Transverse colon (tissue), 4 donors: ENCODE data around the gene NRARP. TPM values are rescaled to one million over a fixed set of nuclear protein-coding genes. Genes with fewer than 3 reads are reported as not detected.

Experiments used
- DNase-seq: peaks from one replicate; pipeline ENCODE4 v3.0.0-alpha.2; 2019
- H3K27ac ChIP-seq, 4 donors: fragments of 200-600 bp; sonication (generic); 2 replicates each; pipeline ENCODE4 v1.5.1; 2016 to 2018; ENCODE audit warnings: inconsistent platforms in 4 of 4
- H3K27me3 ChIP-seq: fragments of 200-600 bp; sonication (generic); 2 replicates; pipeline ENCODE4 v1.5.1; 2017; ENCODE audit warnings: inconsistent platforms
- H3K36me3 ChIP-seq, 4 donors: fragments of 200-600 bp; sonication (generic); 2 replicates each; pipeline ENCODE4 v1.5.1; 2017 to 2019; ENCODE audit warnings: inconsistent platforms in 4 of 4
- H3K4me1 ChIP-seq, 4 donors: fragments of 200-600 bp; sonication (generic); 2 replicates each; pipeline ENCODE4 v1.5.1; 2017 to 2020; ENCODE audit warnings: inconsistent platforms in 4 of 4
- H3K4me3 ChIP-seq, 4 donors: fragments of 200-600 bp; sonication (generic); 1 replicate in 1 of 4; 2 replicates in 3 of 4; pipeline versions ENCODE4 v1.5.1 to v1.6.1; 2017 to 2019; ENCODE audit warnings: inconsistent platforms in 4 of 4
- H3K9me3 ChIP-seq, 2 donors: fragments of 200-600 bp; sonication (generic); 2 replicates each; pipeline ENCODE4 v1.5.1; 2017 to 2019; ENCODE audit warnings: inconsistent platforms in 2 of 2
- EP300 ChIP-seq: sonication (generic); formaldehyde crosslinking; IDR thresholded peaks from one replicate; pipeline ENCODE4 v1.6.1; 2017; ENCODE audit warnings: antibody characterized with exemption, low read depth
- POLR2A ChIP-seq: fragments of 450-650 bp; IDR thresholded peaks from one replicate; pipeline ENCODE4 v1.6.1; 2016; ENCODE audit warnings: antibody characterized with exemption, mild to moderate bottlenecking, moderate library complexity
- POLR2AphosphoS5 ChIP-seq, 3 donors: sonication (generic); formaldehyde crosslinking; IDR thresholded peaks; one replicate each; pipeline ENCODE4 v1.6.1; 2016; ENCODE audit warnings: antibody characterized with exemption in 3 of 3
- WGBS, 2 donors: methylation state at CpG; one replicate each; pipeline ENCODE4 v1.1.5; 2018; ENCODE audit warnings: low coverage in 1 of 2; 5-methylcytosine and 5-hydroxymethylcytosine counted together
- in situ Hi-C, 4 donors: fragments of 200-750 bp; cut with MboI; loops; one replicate each; pipeline versions ENCODE4 v1.15.0 to v1.15.1; 2017; ENCODE audit warnings: low sequenced_read_pairs in 3 of 4, low pct_ligation_motif_present in 1 of 4, low pct_unique_long_range_greater_than_20kb in 1 of 4
- intact Hi-C: fragments of 100-400 bp; cut with DNase I; formaldehyde crosslinking; loops from one replicate; pipeline ENCODE4 v1.15.1; 2023; ENCODE audit warnings: low total_unique reads
- total RNA-seq, 4 donors: library from RNA; depleted of rRNA; stranded (reverse); fragments of >200 nt; gene quantifications; one replicate each; pipeline ENCODE4 v1.1.0, GENCODE V29; 2016
- TF ChIP-seq, protein P1 (sequence below), 5 experiments: fragments of 200-600 bp in 3 of 5; fragments of 450-650 bp in 2 of 5; sonication (generic) in 3 of 5; IDR thresholded peaks; 1 replicate in 2 of 5; 2 replicates in 3 of 5; pipeline ENCODE4 v1.5.1; 2016 to 2017; ENCODE audit warnings: antibody characterized with exemption in 5 of 5, inconsistent platforms in 3 of 5, mild to moderate bottlenecking in 2 of 5, moderate library complexity in 1 of 5

NRARP gene
- total RNA-seq, 4 donors from 2014 or later: 92.0 to 343 (median 134) TPM

- TF ChIP-seq, protein P1, sequence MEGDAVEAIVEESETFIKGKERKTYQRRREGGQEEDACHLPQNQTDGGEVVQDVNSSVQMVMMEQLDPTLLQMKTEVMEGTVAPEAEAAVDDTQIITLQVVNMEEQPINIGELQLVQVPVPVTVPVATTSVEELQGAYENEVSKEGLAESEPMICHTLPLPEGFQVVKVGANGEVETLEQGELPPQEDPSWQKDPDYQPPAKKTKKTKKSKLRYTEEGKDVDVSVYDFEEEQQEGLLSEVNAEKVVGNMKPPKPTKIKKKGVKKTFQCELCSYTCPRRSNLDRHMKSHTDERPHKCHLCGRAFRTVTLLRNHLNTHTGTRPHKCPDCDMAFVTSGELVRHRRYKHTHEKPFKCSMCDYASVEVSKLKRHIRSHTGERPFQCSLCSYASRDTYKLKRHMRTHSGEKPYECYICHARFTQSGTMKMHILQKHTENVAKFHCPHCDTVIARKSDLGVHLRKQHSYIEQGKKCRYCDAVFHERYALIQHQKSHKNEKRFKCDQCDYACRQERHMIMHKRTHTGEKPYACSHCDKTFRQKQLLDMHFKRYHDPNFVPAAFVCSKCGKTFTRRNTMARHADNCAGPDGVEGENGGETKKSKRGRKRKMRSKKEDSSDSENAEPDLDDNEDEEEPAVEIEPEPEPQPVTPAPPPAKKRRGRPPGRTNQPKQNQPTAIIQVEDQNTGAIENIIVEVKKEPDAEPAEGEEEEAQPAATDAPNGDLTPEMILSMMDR (IDR thresholded peaks at IDR 0.05): no peak
- TF ChIP-seq EP300: no peak
- no peak for TF ChIP-seq POLR2A
- no peak for TF ChIP-seq POLR2AphosphoS5 (IDR thresholded peaks at IDR 0.05)
- H3K27ac ChIP-seq: no peak overlapping the region
- H3K4me3 ChIP-seq: no peak overlapping the region
- peaks cover 0 to 28% (median 8%) of the 10 kb centered on the region in 4 donors for H3K36me3 ChIP-seq
- DNase-seq: no peak
- H3K27me3 ChIP-seq: no peaks in the 10 kb centered on the region
- WGBS, 2 donors: 93% methylated on average over 14 of the region's 15 CpGs; no CpG with 5 or more reads in 1 of the 2 donors
- H3K9me3 ChIP-seq: no peaks in the 10 kb centered on the region
- H3K4me1 ChIP-seq: peaks cover 13 to 24% (median 22%) of the 10 kb centered on the region in 4 donors
- intact Hi-C loops: no loop called here
- in situ Hi-C loops: no loop called here
Observed at GRCh38 chr9:137266162-137266527, 35.9 kb downstream of the NRARP start.

GRCh38 chr9:137265496-137266161 lies 36.4 kb downstream of the NRARP start:
- intact Hi-C loops (no loop called here), in situ Hi-C loops (no loop called here)
- DNase-seq: no peak
- H3K27ac ChIP-seq: no peak overlapping the region
- H3K4me3 ChIP-seq: no peak overlapping the region
- no peaks in the 10 kb centered on the region for H3K9me3 ChIP-seq
- peaks cover 13 to 24% (median 22%) of the 10 kb centered on the region in 4 donors for H3K4me1 ChIP-seq
- H3K27me3 ChIP-seq: no peaks in the 10 kb centered on the region
- TF ChIP-seq POLR2AphosphoS5 (IDR thresholded peaks at IDR 0.05): no peak
- TF ChIP-seq EP300: no peak
- TF ChIP-seq, protein P1 (IDR thresholded peaks at IDR 0.05): no peak
- TF ChIP-seq POLR2A: no peak
- 91% methylated on average over 29 of the region's 29 CpGs; no CpG with 5 or more reads in 1 of the 2 donors for WGBS, 2 donors
- H3K36me3 ChIP-seq: peaks cover 0 to 28% (median 8%) of the 10 kb centered on the region in 4 donors

- Histone ChIP-seq H3K27ac (no peak overlapping the region), H3K4me3 (no peak overlapping the region), H3K36me3 (peaks cover 0 to 31% (median 8%) of the 10 kb centered on the region in 4 donors), H3K27me3 (no peaks in the 10 kb centered on the region), H3K4me1 (peaks cover 6 to 15% (median 14%) of the 10 kb centered on the region in 4 donors), H3K9me3 (no peaks in the 10 kb centered on the region)
- intact Hi-C loops: no loop called here
- in situ Hi-C loops: no loop called here
- 94 to 98% methylated on average over 9 to 22 of the region's 22 CpGs for WGBS, 2 donors
- DNase-seq: no peak
- TF ChIP-seq EP300 (no peak), POLR2AphosphoS5 (IDR thresholded peaks at IDR 0.05) (no peak), POLR2A (no peak)
- TF ChIP-seq, protein P1 (IDR thresholded peaks at IDR 0.05): no peak
Observed at GRCh38 chr9:137264067-137264466, 38.0 kb downstream of the NRARP start.

GRCh38 chr9:137263506-137263905 lies 38.6 kb downstream of the NRARP start:
- H3K4me3 ChIP-seq: no peak overlapping the region
- intact Hi-C loops: no loop called here
- peaks cover under 1 to 9% (median 8%) of the 10 kb centered on the region in 4 donors for H3K4me1 ChIP-seq
- H3K36me3 ChIP-seq: peaks cover 0 to 35% (median 8%) of the 10 kb centered on the region in 4 donors
- no peaks in the 10 kb centered on the region for H3K9me3 ChIP-seq
- no peaks in the 10 kb centered on the region for H3K27me3 ChIP-seq
- TF ChIP-seq POLR2A (no peak), POLR2AphosphoS5 (IDR thresholded peaks at IDR 0.05) (no peak), EP300 (no peak)
- TF ChIP-seq, protein P1 (IDR thresholded peaks at IDR 0.05): no peak
- WGBS, 2 donors: 83% methylated on average over 10 of the region's 10 CpGs; no CpG with 5 or more reads in 1 of the 2 donors
- H3K27ac ChIP-seq: no peak overlapping the region
- in situ Hi-C loops: no loop called here
- DNase-seq: no peak
